ENCODE measurements around the gene ATOH8. TPM values are rescaled to one million over a fixed set of nuclear protein-coding genes. Genes with fewer than 3 reads are reported as not detected.
A peak's percentile ranks its signal among the peaks of the same experiment; 100 is the strongest.
"Not testable (repeated sequence)": the region's sequence is repeated elsewhere in the genome, so short reads cannot be mapped to it uniquely, and the experiment has no call there.

The ATOH8 gene
- total and polyA plus RNA-seq, 8 donors: 1.7 to 13.9 (median 3.5) TPM

DNA sequence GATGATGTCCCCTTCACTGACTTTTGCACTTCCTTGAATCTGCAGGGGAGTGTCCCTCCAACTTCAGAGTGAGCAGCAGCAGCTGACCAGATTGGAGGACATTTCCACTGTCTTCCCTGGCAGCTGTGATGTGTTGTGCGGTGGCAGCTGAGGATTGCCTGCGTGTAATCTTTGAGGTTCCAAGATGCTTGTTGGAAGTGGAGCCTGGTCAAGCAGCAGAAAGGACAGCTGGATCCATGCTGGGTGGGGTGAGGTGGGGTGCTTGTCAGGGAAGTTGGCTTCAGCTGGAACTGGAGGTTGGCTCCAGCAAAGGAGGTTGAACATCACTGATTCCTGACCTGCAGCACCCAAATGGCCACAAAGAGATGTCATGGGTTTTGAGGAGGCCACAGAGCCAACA, 70.2 kb downstream of the ATOH8 start:
- Histone ChIP-seq H3K9me3 (no peaks in the 10 kb centered on the region), H3K36me3 (no peaks in the 10 kb centered on the region), H3K4me1 (no peaks in the 10 kb centered on the region), H3K4me3 (no peak overlapping the region), H3K27me3 (no peaks in the 10 kb centered on the region), H3K27ac (no peak overlapping the region)
- no peak for FAIRE-seq
- TF ChIP-seq CTCF (IDR thresholded peaks at IDR 0.05): no peak
- intact Hi-C loops (cut with DNase I): loop anchor here in 1 of 3 donors (10.0 kb wide), 1 partner anchor 251 kb away; no protein-coding TSS in a partner anchor
- DNase-seq: no peak
- ATAC-seq: no peak
- 50 to 71% methylated on average over 2 of the region's 2 CpGs for WGBS, 2 donors

- DNase-seq: peak; percentile 50 to 89 (median 76)
- Histone ChIP-seq H3K9me3 (no peaks in the 10 kb centered on the region), H3K4me3 (no peak overlapping the region), H3K27me3 (no peaks in the 10 kb centered on the region), H3K27ac (no peak overlapping the region), H3K36me3 (no peaks in the 10 kb centered on the region), H3K4me1 (no peaks in the 10 kb centered on the region)
- ATAC-seq: peak; percentile 93 to 99 (median 99)
- TF ChIP-seq CTCF (IDR thresholded peaks at IDR 0.05): peak; percentile 65 to 90 (median 86)
- FAIRE-seq: no peak
- intact Hi-C loops (cut with DNase I): loop anchor here (2.0 to 10.0 kb wide), 3 partner anchors 248 to 254 kb away; no protein-coding TSS in a partner anchor
- WGBS, 2 donors: 24 to 26% methylated on average over 20 of the region's 20 CpGs
Observed at GRCh38 chr2:85826990-85827878, 73.4 kb downstream of the ATOH8 start.

GRCh38 chr2:85827879-85828569, 74.2 kb downstream of the ATOH8 start:
- Histone ChIP-seq H3K9me3 (no peaks in the 10 kb centered on the region), H3K27ac (no peak overlapping the region), H3K27me3 (no peaks in the 10 kb centered on the region), H3K4me3 (no peak overlapping the region), H3K36me3 (no peaks in the 10 kb centered on the region), H3K4me1 (no peaks in the 10 kb centered on the region)
- no peak for FAIRE-seq
- peak in 2 of 4 donors; percentile 8 to 9 for ATAC-seq
- intact Hi-C loops (cut with DNase I): loop anchor here (2.0 to 10.0 kb wide), 3 partner anchors 247 to 253 kb away; no protein-coding TSS in a partner anchor
- no peak for DNase-seq
- 64 to 67% methylated on average over 18 of the region's 18 CpGs for WGBS, 2 donors
- TF ChIP-seq CTCF (IDR thresholded peaks at IDR 0.05): no peak

DNA sequence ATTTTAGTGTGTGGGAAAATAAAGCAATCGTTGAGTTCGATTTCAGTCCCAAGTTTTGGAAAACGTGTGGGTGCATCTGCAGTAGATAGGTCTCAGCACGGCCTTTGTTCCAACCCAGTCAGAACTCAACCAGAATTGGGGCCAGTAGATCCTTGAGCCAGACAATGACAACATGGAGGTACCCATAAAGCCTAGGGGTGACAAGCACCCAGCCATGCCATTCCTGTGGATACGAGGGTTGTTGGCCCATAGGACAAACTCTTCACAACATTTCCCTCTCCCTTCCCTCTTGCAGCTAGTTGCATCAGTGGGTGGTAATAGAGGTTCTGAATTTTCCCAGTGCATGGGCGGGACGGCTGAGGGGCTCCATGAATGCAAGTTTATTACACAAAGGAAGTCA, 74.9 kb downstream of the ATOH8 start:
- 76 to 77% methylated on average over 7 of the region's 7 CpGs for WGBS, 2 donors
- H3K27me3 ChIP-seq: no peaks in the 10 kb centered on the region
- H3K4me3 ChIP-seq: no peak overlapping the region
- no peaks in the 10 kb centered on the region for H3K9me3 ChIP-seq
- no peaks in the 10 kb centered on the region for H3K36me3 ChIP-seq
- no peak overlapping the region for H3K27ac ChIP-seq
- FAIRE-seq (no peak), DNase-seq (no peak), ATAC-seq (no peak)
- intact Hi-C loops (cut with DNase I): loop anchor here in 2 of 3 donors (5.0 to 10.0 kb wide), 2 partner anchors 246 to 249 kb away; no protein-coding TSS in a partner anchor
- no peak for TF ChIP-seq CTCF (IDR thresholded peaks at IDR 0.05)
- no peaks in the 10 kb centered on the region for H3K4me1 ChIP-seq

- FAIRE-seq, H3K4me1 ChIP-seq, H3K9me3 ChIP-seq, H3K27me3 ChIP-seq, DNase-seq, H3K36me3 ChIP-seq, ATAC-seq, H3K27ac ChIP-seq, H3K4me3 ChIP-seq: not testable (repeated sequence)
- 85 to 89% methylated on average over 4 of the region's 4 CpGs for WGBS, 2 donors
- intact Hi-C loops (cut with DNase I): loop anchor here in 2 of 3 donors (5.0 to 10.0 kb wide), 2 partner anchors 245 to 248 kb away; no protein-coding TSS in a partner anchor
Observed at GRCh38 chr2:85829394-85829793, 75.6 kb downstream of the ATOH8 start.

All from pancreas (tissue), 10 donors.